Stimulated activated CD4-positive, alpha-beta T cell treated with anti-CD3 and anti-CD28 coated beads, Interleukin-1b, Interleukin-23, amount 100 ng/mL, for 4 hours (primary cell): ENCODE data around the gene ANKRD30B.
"Not testable (repeated sequence)": the region's sequence is repeated elsewhere in the genome, so short reads cannot be mapped to it uniquely, and the experiment has no call there.

Source experiments
- DNase-seq, 2 donors: peaks; one replicate each; pipeline ENCODE4 v3.0.0-alpha.2; 2020; ENCODE audit warnings: low read depth in 2 of 2

Gene ANKRD30B

DNA sequence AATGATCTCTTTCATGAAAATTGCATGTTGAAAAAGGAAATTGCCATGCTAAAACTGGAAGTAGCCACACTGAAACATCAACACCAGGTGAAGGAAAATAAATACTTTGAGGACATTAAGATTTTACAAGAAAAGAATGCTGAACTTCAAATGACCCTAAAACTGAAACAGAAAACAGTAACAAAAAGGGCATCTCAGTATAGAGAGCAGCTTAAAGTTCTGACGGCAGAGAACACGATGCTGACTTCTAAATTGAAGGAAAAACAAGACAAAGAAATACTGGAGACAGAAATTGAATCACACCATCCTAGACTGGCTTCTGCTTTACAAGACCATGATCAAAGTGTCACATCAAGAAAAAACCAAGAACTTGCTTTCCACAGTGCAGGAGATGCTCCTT is 103.6 kb downstream of the ANKRD30B start:
- DNase-seq: not testable (repeated sequence)

DNA sequence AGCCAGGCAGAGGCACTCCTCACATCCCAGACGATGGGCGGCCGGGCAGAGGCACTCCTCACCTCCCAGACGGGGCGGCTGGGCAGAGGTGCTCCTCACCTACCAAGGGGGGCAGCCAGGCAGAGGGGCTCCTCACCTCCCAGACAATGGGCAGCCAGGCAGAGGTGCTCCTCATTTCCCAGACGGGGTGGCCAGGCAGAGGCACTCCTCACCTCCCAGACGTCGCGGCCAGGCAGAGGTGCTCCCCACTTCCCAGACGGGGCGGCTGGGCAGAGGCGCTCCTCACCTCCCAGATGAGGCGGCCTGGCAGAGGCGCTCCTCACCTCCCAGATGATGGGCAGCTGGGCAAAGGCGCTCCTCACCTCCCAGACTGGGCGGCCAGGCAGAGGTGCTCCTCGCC is 107.7 kb downstream of the ANKRD30B start:
- not testable (repeated sequence) for DNase-seq

DNA sequence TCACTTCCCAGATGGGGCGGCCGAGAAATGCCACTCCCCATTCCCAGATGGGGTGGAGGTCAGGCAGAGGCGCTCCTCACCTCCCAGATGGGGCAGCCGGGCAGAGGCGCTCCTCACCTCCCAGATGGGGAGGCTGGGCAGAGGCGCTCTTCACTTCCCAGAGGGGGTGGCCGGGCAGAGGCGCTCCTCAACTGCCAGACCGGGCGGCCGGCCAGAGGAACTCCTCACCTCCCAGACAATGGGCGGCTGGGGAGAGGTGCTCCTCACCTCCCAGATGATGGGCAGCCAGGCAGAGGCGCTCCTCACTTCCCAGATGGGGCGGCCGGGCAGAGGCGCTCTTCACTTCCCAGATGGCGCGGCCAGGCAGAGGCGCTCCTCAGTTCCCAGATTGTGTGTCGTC is 108.3 kb downstream of the ANKRD30B start:
- DNase-seq: not testable (repeated sequence)

DNA sequence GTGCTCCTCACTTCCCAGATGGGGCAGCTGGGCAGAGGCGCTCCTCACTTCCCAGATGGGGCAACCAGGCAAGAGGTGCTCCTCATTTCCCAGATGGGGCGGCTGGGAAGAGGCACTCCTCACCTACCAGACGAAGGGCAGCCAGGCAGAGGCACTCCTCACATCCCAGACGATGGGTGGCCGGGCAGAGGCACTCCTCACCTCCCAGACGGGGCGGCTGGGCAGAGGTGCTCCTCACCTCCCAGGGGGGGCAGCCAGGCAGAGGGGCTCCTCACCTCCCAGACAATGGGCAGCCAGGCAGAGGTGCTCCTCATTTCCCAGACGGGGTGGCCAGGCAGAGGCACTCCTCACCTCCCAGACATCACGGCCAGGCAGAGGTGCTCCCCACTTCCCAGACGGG is 110.5 kb downstream of the ANKRD30B start:
- DNase-seq: not testable (repeated sequence)

DNA sequence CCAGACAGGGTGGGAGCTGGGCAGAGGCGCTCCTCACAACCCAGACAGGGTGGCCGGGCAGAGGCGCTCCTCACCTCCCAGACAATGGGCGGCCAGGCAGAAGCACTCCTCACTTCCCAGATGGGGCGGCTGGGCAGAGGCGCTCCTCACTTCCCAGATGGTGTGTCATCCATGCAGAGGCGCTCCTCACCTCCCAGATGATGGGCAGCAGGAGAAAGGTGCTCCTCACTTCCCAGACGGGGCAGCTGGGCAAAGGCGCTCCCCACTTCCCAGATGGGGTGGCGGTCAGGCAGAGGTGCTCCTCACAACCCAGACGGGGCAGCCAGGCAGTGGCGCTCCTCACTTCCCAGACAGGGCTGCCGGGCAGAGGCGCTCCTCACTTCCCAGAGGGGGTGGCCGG is 112.0 kb downstream of the ANKRD30B start:
- DNase-seq: not testable (repeated sequence)

DNA sequence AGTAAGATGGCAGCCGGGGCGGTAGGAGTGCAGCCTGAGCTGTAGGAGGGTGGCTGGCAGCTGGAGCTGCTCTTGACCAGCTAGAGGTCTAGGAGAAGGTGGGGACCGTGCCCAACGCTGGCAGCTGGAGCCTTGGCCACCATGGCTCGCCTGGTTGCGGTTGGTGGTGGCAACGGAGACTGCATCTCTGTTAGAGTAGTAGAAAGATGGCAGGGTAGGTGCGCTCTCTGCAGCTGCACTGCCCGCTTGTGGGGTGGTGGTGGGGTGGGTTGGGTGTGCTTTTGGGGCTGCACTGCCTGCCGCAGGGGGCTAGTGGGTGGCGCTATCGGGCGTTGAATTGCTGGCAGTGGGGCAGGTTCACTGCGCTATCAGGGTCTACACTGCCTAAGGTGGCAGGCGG is 118.5 kb downstream of the ANKRD30B start:
- DNase-seq: not testable (repeated sequence)

DNA sequence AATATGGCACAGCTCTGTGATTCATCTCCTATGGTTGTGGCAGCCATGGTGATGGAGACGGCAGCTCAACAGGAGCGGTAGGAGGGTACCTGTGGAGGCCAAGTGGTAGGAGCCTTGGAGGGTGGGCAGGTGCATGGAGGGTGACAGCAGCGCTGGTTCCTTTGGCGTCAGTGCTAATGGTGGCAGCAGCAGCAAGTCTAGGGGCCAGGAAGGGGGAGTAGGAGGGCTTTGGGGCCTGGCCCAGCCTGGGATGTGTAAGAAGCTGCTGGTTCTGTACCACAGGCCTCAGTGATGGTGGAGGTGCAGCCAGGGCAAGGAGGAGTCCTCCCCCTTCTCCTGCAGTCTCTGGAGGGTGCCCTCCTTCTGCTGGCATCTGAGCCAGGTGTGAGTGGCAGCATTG is 120.0 kb downstream of the ANKRD30B start:
- not testable (repeated sequence) for DNase-seq

DNA sequence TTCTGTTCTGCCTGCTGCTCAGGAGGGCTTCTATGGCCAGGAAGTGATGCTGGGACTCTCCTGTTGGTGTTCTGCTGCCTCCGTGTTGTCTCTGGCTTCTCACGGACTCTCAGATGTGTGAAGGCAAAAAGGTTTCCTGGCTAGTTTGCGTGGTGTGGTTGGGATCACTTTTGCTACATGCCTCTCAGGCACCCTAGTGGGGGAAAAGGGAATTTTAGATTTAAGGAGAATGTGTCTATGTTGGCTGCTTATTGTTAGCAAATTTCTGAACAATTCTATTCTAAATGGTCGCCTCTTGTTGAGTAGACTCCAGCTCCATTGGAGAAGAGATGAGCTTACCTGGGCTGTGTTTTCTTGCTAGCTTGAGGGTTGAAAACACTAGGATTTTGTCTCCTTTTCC is 120.9 kb downstream of the ANKRD30B start:
- not testable (repeated sequence) for DNase-seq

DNA sequence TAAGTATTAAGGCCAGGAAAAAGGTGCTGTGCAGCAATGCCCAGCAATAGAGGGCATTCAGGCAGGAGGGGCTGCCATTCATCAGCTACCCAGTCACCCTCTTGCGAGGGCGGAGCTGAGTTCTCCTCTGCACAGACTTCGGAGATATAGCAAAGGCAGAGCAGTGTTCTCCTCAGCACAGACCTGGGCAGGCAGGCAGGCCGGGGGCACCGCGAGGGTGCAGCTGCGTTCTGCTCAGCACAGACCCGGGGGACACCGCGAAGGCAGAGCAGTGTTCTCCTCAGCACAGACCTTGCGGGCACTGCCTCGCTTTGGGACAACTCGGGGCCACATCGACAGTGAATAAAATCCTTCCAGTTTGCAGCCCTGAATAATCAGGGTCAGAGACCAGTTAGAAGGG is 130.9 kb downstream of the ANKRD30B start:
- DNase-seq: not testable (repeated sequence)

DNA sequence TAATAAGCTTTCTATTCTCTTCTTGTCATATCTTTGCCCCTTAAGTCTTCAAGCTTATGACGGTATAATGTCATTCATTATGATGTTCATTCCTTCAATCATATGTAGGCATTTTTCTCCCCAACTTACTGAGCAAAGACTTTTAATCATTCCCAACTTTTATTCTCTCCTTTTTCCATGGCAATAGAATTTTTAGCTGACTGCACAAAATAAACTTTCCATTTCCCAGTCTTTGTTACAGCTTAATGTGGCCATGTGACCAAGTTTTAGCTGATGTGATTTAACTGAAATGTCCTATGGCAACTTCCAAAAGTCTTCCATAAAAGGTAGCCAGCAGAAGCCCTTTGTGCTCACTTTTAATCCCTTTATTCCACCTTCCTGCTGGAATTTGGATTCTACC is 152.5 kb downstream of the ANKRD30B start:
- DNase-seq: no peak
